Measurements from ENCODE around the gene CYP4Z1. TPM values are rescaled to one million over a fixed set of nuclear protein-coding genes. Genes with fewer than 3 reads are reported as not detected.
A peak's percentile ranks its signal among the peaks of the same experiment; 100 is the strongest.

CYP4Z1 gene
- total and polyA plus RNA-seq, 9 of the 15 experiments (the other 6 are each of a cell fraction or from before 2014, with no cell fraction given), result not detected

- in situ Hi-C loops (cut with MboI), result no loop called here
These were observed 93.7 kb downstream of the CYP4Z1 start for GRCh38 chr1:47160716-47161115.

More at GRCh38 chr1:47160716-47161115, 93.7 kb downstream of the CYP4Z1 start:
- Histone ChIP-seq H3K27me3 (ENCODE audit: control insufficient read depth in 2 of 2, insufficient read depth in 2 of 2, low read length in 2 of 2) (no peaks in the 10 kb centered on the region), H3K9ac (ENCODE audit: insufficient read depth in 1 of 2, low read depth in 2 of 2, low read length in 2 of 2) (no peak overlapping the region), H2AFZ (ENCODE audit: low read depth, low read length) (no peak overlapping the region), H3K9me3 (replicated peaks; ENCODE audit: control insufficient read depth, insufficient read depth, low read depth, low read length) (no peaks in the 10 kb centered on the region), H3K9me1 (ENCODE audit: control insufficient read depth, insufficient read depth, low read length) (no peaks in the 10 kb centered on the region), H3K4me3 (no peak overlapping the region), H3K36me3 (ENCODE audit: control insufficient read depth, insufficient read depth, low read length) (no peaks in the 10 kb centered on the region), H3K4me2 (ENCODE audit: insufficient read depth, low read length) (no peak overlapping the region), H4K20me1 (replicated peaks; ENCODE audit: control insufficient read depth, insufficient read depth, low read length) (no peaks in the 10 kb centered on the region), H3K27ac (ENCODE audit: extremely low read depth, low read depth, low read length) (no peak overlapping the region), H3K4me1 (replicated peaks in 1 of 2; ENCODE audit: control insufficient read depth in 2 of 2, insufficient read depth in 2 of 2, low read length in 2 of 2) (no peaks in the 10 kb centered on the region), H3K79me2 (ENCODE audit: control insufficient read depth, insufficient read depth, low read length) (no peaks in the 10 kb centered on the region)
- TF ChIP-seq CEBPG (CRISPR knock-in tag; IDR thresholded peaks at IDR 0.05), result no peak
- peak in 1 of 2 experiments; percentile 33; a peak in 1 of 4 replicates for TF ChIP-seq CEBPG (tag; conservative IDR thresholded peaks at IDR 0.05 in 1 of 2, IDR thresholded peaks at IDR 0.05 in 1 of 2)
- no peak for TF ChIP-seq HNRNPL (IDR thresholded peaks at IDR 0.05; ENCODE audit: low read depth, low read length)
- 0 out of 2 replicates have a peak, but pooled peaks have one; percentile 37 for TF ChIP-seq JUNB (CRISPR knock-in tag; conservative IDR thresholded peaks at IDR 0.05)
- TF ChIP-seq NR0B1 (IDR thresholded peaks at IDR 0.05; ENCODE audit: partially characterized antibody), result no peak
- TF ChIP-seq, protein P1, sequence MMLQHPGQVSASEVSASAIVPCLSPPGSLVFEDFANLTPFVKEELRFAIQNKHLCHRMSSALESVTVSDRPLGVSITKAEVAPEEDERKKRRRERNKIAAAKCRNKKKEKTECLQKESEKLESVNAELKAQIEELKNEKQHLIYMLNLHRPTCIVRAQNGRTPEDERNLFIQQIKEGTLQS (IDR thresholded peaks at IDR 0.05), result peak; percentile 79
- TF ChIP-seq, protein P1 (CRISPR knock-in tag; conservative IDR thresholded peaks at IDR 0.05), result no peak
- intact Hi-C loops (cut with micrococcal nuclease), result no loop called here
- ChIA-PET CTCF (ENCODE audit: low intra/inter-chr PET ratio) (no interaction called here), POLR2A (no interaction called here)
- BruUV-seq (replicated peaks), result no TSS peak
- no peak for ATAC-seq
- no peak for DNase-seq (ENCODE audit: extremely low read depth in 1 of 4, low spot score in 3 of 4)
- no peak for FAIRE-seq
